Lower lobe of right lung (tissue), 2 donors: ENCODE results near the gene ASF1A. TPM values are rescaled to one million over a fixed set of nuclear protein-coding genes. Genes with fewer than 3 reads are reported as not detected.

Experiments used
- ATAC-seq, 2 donors: fragments of 200-7000 bp; cut with Tn5 transposase; one replicate each; pipeline ENCODE4 v1.9.1; 2020 to 2022; ENCODE audit warnings: mild to moderate bottlenecking in 2 of 2, moderate library complexity in 2 of 2
- DNase-seq: peaks from one replicate; pipeline ENCODE4 v3.0.0-alpha.2; 2020
- H3K27ac ChIP-seq: fragments of 200-600 bp; one replicate; pipeline ENCODE4 v1.8.0; 2022
- H3K27me3 ChIP-seq: fragments of 200-600 bp; one replicate; pipeline ENCODE4 v1.8.0; 2022; ENCODE audit warnings: low read depth
- H3K36me3 ChIP-seq: fragments of 200-600 bp; one replicate; pipeline ENCODE4 v1.8.0; 2022; ENCODE audit warnings: mild to moderate bottlenecking
- H3K4me1 ChIP-seq: fragments of 200-600 bp; one replicate; pipeline ENCODE4 v1.8.0; 2022
- H3K4me3 ChIP-seq: fragments of 200-600 bp; one replicate; pipeline ENCODE4 v1.8.0; 2022; ENCODE audit warnings: mild to moderate bottlenecking
- H3K9me3 ChIP-seq: fragments of 200-600 bp; one replicate; pipeline ENCODE4 v1.8.0; 2022
- intact Hi-C: fragments of 100-400 bp; cut with DNase I; formaldehyde crosslinking; loops from one replicate; pipeline ENCODE4 v1.11.0; 2022
- total RNA-seq: library from RNA; stranded (reverse); fragmentation: NEBNext Ultra II Directional; extraction: Animal tissue kit (Norgen Biotek cat#: 25700); gene quantifications from one replicate; pipeline ENCODE4 v1.2.1, GENCODE V29; 2021
- TF ChIP-seq, protein P1 (sequence below): fragments of 200-600 bp; IDR thresholded peaks from one replicate; pipeline ENCODE4 v1.8.0; 2022; ENCODE audit warnings: antibody characterized with exemption, mild to moderate bottlenecking
- donor health status: DM: no; HTN: yes; CAD: no; lungs with severe emphysema.

The ASF1A gene
- total RNA-seq, 1 donor from 2014 or later = 25.9 TPM

DNA sequence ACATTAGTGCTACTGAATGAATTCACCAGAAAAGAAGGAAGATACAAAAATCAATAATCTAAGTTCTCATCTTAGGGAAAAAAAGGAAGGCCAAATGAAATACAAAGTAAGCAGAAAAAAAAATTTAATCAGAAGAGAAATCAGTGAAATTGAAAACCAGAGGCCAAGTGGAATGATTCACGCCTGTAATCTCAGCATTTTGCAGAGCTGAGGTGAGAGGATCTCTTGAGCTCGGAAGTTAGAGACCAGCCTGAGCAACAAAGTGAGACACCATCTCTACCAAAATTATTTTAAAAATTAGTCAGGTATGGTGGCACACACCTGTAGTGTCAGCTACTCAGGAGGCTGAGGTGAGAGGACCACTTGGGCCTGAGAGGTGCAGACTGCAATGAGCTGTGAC, 21.2 kb upstream of the ASF1A start:
- intact Hi-C loops = no loop called here
- no peak overlapping the region for H3K4me3 ChIP-seq

DNA sequence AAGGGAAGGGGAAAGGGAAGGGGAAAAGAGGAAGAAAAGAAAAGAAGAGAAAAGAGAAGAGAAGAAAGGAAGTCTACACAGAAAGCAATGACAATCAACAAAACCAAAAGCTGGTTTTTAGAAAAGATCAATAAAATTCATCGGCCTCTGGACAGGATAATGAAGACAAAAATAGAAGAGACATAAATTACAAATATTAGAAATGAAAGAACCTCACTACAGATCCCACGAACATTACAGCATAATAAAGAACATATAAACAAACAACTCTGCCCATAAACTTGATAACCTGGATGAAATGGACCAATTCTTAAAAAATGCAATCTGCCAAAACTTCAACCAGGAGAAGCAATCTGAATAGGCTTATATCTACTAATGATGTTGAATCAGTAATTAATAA, 20.7 kb upstream of the ASF1A start:
- ATAC-seq (no peak), DNase-seq (no peak)
- no peaks in the 10 kb centered on the region for H3K36me3 ChIP-seq
- peaks cover 5% of the 10 kb centered on the region for H3K4me1 ChIP-seq
- H3K4me3 ChIP-seq = no peak overlapping the region
- intact Hi-C loops = no loop called here
- H3K27ac ChIP-seq = no peak overlapping the region
- peaks cover 3% of the 10 kb centered on the region for H3K9me3 ChIP-seq
- H3K27me3 ChIP-seq = no peaks in the 10 kb centered on the region
- TF ChIP-seq, protein P1, sequence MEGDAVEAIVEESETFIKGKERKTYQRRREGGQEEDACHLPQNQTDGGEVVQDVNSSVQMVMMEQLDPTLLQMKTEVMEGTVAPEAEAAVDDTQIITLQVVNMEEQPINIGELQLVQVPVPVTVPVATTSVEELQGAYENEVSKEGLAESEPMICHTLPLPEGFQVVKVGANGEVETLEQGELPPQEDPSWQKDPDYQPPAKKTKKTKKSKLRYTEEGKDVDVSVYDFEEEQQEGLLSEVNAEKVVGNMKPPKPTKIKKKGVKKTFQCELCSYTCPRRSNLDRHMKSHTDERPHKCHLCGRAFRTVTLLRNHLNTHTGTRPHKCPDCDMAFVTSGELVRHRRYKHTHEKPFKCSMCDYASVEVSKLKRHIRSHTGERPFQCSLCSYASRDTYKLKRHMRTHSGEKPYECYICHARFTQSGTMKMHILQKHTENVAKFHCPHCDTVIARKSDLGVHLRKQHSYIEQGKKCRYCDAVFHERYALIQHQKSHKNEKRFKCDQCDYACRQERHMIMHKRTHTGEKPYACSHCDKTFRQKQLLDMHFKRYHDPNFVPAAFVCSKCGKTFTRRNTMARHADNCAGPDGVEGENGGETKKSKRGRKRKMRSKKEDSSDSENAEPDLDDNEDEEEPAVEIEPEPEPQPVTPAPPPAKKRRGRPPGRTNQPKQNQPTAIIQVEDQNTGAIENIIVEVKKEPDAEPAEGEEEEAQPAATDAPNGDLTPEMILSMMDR = no peak

More for the DNA sequence above, 21.2 kb upstream of the ASF1A start:
- no peaks in the 10 kb centered on the region for H3K27me3 ChIP-seq
- no peaks in the 10 kb centered on the region for H3K36me3 ChIP-seq
- TF ChIP-seq, protein P1 = no peak
- no peak overlapping the region for H3K27ac ChIP-seq
- DNase-seq (no peak), ATAC-seq (no peak)
- H3K4me1 ChIP-seq = peaks cover 5% of the 10 kb centered on the region
- peaks cover 3% of the 10 kb centered on the region for H3K9me3 ChIP-seq

DNA sequence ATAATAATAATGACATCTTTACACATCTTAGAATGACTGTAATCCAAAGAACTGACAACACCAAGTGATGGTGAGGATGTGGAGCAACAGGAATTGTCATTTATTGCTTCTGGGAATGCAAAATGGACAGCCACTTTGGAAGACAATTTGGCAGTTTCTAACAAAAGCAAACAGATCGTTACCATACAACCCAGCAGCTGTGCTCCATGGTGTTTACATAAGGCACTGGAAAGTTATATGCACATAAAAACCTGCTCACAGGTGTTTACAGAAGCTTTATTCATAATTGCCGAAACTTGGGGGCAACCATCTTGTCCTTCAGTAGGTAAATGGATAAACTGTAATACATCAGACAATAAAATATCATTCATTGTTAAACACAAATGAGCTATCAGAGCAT, 18.3 kb upstream of the ASF1A start:
- H3K36me3 ChIP-seq = no peaks in the 10 kb centered on the region
- DNase-seq = no peak
- no peak for ATAC-seq
- no peak overlapping the region for H3K4me3 ChIP-seq
- no peaks in the 10 kb centered on the region for H3K9me3 ChIP-seq
- TF ChIP-seq, protein P1 = no peak
- peaks cover 8% of the 10 kb centered on the region for H3K4me1 ChIP-seq
- intact Hi-C loops = no loop called here
- no peak overlapping the region for H3K27ac ChIP-seq
- H3K27me3 ChIP-seq = no peaks in the 10 kb centered on the region

DNA sequence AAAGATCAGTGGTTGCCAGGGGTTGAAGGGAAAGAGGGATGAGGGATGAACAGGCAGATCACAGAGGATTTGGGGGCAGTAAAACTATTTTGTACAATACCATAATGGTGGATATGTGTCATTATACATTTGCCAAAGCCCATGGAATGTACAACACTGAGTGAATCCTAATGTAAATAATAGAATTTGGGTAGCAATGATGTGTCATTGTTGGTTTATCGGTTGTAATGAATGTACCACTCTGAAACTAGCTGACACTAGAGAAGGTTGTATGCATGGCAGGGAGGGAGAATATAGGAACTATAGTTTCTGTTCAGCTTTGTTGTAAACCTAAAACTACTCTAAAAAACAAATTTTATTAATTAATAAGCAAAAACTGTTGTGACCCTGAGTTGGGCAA, 17.8 kb upstream of the ASF1A start:
- intact Hi-C loops = no loop called here
- no peaks in the 10 kb centered on the region for H3K9me3 ChIP-seq
- no peak overlapping the region for H3K4me3 ChIP-seq
- ATAC-seq (no peak), DNase-seq (no peak)
- no peaks in the 10 kb centered on the region for H3K36me3 ChIP-seq
- H3K27me3 ChIP-seq = no peaks in the 10 kb centered on the region
- TF ChIP-seq, protein P1 = no peak
- H3K27ac ChIP-seq = no peak overlapping the region
- peaks cover 9% of the 10 kb centered on the region for H3K4me1 ChIP-seq

DNA sequence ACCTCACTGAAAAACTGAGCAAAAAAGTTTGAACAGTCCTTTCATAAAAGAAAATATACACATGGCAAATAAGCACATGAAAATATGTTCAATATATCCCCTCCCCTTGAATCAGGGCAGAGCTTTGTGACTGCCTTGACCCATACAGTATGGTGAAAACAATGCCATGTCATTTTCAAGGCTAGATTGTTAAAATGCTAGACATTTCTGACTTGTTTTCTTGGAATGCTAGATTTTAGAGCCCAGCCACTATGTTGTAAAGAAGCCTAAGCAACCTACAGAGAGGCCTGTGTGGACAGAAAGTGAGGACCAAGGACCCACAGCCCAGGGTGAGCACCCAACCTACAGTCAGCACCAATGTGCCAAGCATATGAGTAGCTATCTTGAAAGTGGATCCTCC, 17.1 kb upstream of the ASF1A start:
- H3K27ac ChIP-seq = no peak overlapping the region
- H3K4me1 ChIP-seq = peaks cover 16% of the 10 kb centered on the region
- no peak overlapping the region for H3K4me3 ChIP-seq
- DNase-seq = no peak
- TF ChIP-seq, protein P1 = no peak
- no peak for ATAC-seq
- H3K9me3 ChIP-seq = no peaks in the 10 kb centered on the region
- intact Hi-C loops = no loop called here
- H3K27me3 ChIP-seq = no peaks in the 10 kb centered on the region
- H3K36me3 ChIP-seq = no peaks in the 10 kb centered on the region

DNA sequence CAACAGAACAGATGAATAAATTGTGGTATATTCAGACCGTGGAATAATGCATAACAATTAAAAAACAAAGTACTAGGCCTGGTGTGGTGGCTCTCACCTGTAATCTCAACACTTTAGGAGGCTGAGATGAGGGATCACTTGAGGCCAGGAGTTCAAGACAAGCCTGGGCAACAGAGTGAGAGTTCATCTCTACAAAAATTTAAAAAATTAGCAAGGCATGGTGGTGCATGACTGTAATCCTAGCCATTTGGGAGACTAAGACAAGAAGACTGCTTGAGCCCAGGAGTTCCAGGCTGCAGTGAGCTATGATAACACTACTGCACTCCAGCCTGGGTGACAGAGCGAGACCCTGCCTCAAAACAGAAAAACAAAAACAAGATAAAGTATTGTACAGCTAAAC, 16.1 kb upstream of the ASF1A start:
- no peak for ATAC-seq

More for the DNA sequence above, 16.1 kb upstream of the ASF1A start:
- no peaks in the 10 kb centered on the region for H3K9me3 ChIP-seq
- no peak overlapping the region for H3K4me3 ChIP-seq
- intact Hi-C loops = no loop called here
- H3K36me3 ChIP-seq = no peaks in the 10 kb centered on the region
- TF ChIP-seq, protein P1 = no peak
- no peaks in the 10 kb centered on the region for H3K27me3 ChIP-seq
- H3K4me1 ChIP-seq = peaks cover 21% of the 10 kb centered on the region
- H3K27ac ChIP-seq = no peak overlapping the region
- no peak for DNase-seq
